ENCODE data around the gene PLA2G4E.

The PLA2G4E gene

DNA sequence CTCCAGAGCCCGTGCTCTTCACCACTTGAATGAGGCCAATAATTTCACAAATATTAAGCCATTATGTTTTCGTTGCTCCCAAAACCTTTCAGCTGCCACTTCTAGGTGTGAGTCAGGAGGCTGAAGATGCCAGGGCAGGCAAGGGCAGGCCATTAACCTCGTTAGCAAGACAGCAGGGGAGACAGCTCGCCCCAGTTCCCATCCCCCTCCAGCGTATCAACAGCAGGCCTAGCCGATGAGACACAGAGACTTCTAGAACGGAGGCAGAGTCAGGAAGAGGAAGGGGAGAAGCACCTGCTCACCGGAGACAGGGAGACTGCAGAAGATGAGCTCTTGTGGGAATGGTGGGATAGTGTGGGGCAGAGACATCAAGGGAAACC is 28.0 kb upstream of the PLA2G4E start:
- Histone ChIP-seq H3K36me3 (ENCODE audit: control insufficient read depth, insufficient read depth, low read length) (no peaks in the 10 kb centered on the region), H3K4me1 (ENCODE audit: control insufficient read depth, insufficient read depth, low read length) (peaks cover 7% of the 10 kb centered on the region; the same call in 1 of the 2 replicates), H3K4me3 (ENCODE audit: low read depth, low read length) (no peak overlapping the region), H3K9me3 (ENCODE audit: control insufficient read depth, insufficient read depth, low read length) (no peaks in the 10 kb centered on the region), H3K27ac (ENCODE audit: low read depth, low read length) (no peak overlapping the region), H3K27me3 (ENCODE audit: control insufficient read depth, insufficient read depth, low read length) (no peaks in the 10 kb centered on the region), H3K9ac (ENCODE audit: low read depth, low read length) (no peak overlapping the region)

DNA sequence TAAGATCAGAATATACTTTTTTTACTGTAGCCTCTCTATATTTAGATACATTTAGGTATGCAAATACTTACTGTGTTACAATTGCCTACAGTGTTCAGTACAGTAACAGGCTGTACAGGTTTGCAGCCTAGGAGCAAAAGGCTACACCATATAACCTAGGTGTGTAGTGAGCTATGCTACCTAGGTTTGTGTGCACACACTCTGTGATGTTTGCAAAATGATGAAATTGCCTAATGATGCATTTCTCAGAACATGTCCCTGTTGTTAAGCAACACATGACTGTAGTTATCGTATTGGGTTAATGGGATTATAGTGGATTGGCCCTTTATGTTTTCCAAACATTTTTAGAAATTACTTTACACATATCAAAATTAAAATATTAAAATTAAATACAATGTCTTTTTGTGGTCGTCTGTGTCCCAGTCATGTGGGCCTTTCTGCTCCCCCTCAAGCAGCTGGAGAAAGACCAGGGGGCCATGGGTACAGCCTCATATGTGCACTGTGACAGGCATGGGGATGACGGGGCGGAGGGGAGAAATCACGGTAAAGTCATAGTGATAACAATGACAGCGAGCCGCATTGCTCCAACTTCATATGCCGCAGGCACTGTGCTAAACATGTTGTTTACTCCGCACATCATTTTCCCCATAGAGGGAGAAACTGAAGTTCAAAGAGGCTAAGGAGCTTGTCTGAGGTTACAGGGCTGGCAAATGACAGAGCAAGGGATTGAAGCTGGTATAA is 27.4 kb upstream of the PLA2G4E start:
- Histone ChIP-seq H3K9ac (ENCODE audit: low read depth, low read length) (no peak overlapping the region), H3K36me3 (ENCODE audit: control insufficient read depth, insufficient read depth, low read length) (no peaks in the 10 kb centered on the region), H3K4me3 (ENCODE audit: low read depth, low read length) (no peak overlapping the region), H3K4me1 (ENCODE audit: control insufficient read depth, insufficient read depth, low read length) (peaks cover 7% of the 10 kb centered on the region; the same call in 1 of the 2 replicates), H3K9me3 (ENCODE audit: control insufficient read depth, insufficient read depth, low read length) (no peaks in the 10 kb centered on the region), H3K27ac (ENCODE audit: low read depth, low read length) (no peak overlapping the region), H3K27me3 (ENCODE audit: control insufficient read depth, insufficient read depth, low read length) (no peaks in the 10 kb centered on the region)

DNA sequence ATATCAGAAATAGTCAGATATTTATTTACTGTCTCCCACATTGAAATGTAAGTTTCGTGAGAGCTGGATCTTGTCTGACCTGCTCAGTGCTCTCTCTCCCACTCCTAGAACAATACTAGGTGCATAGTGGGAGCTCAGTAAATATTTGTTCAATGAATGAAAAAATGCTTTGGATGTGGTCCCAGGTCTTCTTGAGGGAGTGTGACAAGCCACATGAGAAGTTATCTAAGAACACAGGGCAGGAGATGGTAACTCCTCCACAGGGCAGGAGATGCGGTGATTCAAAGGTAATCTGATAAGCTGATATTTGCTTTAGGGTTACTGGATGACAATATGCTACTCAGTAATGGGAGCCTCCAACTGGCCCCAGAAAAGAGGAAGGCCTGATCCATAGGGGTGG is 25.8 kb upstream of the PLA2G4E start:
- Histone ChIP-seq H3K4me1 (ENCODE audit: control insufficient read depth, insufficient read depth, low read length) (peaks cover 7% of the 10 kb centered on the region; the same call in 1 of the 2 replicates), H3K9ac (ENCODE audit: low read depth, low read length) (no peak overlapping the region), H3K27ac (ENCODE audit: low read depth, low read length) (no peak overlapping the region), H3K4me3 (ENCODE audit: low read depth, low read length) (no peak overlapping the region), H3K9me3 (ENCODE audit: control insufficient read depth, insufficient read depth, low read length) (no peaks in the 10 kb centered on the region), H3K27me3 (ENCODE audit: control insufficient read depth, insufficient read depth, low read length) (no peaks in the 10 kb centered on the region), H3K36me3 (ENCODE audit: control insufficient read depth, insufficient read depth, low read length) (no peaks in the 10 kb centered on the region)

DNA sequence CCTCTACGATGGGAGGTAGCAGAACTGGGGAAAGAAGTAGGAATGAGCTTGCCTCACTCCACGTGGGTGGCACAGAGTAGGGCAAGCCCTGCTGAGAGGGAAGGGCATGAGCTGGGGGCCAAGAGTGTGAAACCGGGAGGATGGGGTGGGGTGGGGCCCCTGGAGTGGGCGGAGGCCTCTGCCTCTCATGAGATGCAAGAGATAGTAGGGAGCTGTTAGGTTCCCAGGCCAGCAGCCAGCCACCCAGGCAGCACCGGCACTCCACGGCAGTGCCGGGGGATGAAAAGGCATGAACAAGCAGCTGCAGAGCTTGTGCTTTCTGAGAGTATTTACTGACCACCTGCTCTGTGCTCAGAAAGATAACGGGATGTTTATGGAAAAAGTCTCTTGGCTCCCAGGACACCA is 24.4 kb upstream of the PLA2G4E start:
- no peaks in the 10 kb centered on the region for H3K27me3 ChIP-seq (ENCODE audit: control insufficient read depth, insufficient read depth, low read length)
- no peak overlapping the region for H3K27ac ChIP-seq (ENCODE audit: low read depth, low read length)
- peaks cover 7% of the 10 kb centered on the region; the same call in 1 of the 2 replicates for H3K4me1 ChIP-seq (ENCODE audit: control insufficient read depth, insufficient read depth, low read length)
- H3K9me3 ChIP-seq (ENCODE audit: control insufficient read depth, insufficient read depth, low read length): no peaks in the 10 kb centered on the region
- no peak overlapping the region for H3K4me3 ChIP-seq (ENCODE audit: low read depth, low read length)
- H3K9ac ChIP-seq (ENCODE audit: low read depth, low read length): no peak overlapping the region
- H3K36me3 ChIP-seq (ENCODE audit: control insufficient read depth, insufficient read depth, low read length): no peaks in the 10 kb centered on the region

DNA sequence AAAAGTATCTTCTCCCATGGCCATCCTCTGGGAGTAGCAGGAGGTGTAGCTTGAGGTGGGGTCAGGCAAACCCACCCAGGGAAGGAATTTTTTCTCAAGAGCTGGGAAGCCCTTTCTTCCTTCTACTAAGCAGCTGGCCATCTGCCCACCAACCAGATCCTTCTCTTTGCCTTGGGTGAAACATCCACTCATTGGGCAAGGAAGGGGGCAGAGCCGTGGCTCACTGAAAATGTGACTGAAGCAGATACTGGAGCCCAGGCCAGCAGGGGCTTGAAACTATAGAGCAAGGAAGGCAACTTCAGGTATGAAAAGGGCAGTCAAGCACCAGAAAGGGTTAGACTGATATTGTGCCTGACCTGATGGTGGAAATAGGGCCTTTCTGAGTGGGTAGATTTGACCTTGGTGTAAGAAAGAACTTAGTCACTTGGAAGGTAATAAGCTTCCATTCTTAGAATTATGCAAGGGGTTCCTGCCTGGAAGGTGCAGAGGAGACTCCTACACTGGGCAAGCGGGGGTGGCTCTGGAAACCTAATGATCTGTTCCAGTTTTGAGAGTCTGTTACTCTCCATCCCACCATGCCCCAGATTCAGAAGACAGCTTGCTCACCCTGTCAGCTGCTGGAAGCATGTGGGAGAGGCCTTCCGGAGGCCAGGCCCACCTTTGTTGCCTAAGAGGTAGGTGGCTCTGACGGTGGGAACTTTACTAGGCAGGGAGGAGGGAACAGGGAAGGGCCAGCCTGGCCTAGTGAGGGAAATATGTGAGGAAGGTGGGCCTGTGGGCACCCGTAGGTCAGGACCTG is 22.0 kb upstream of the PLA2G4E start:
- Histone ChIP-seq H3K9me3 (ENCODE audit: control insufficient read depth, insufficient read depth, low read length) (no peaks in the 10 kb centered on the region; the same call in 1 of the 2 replicates), H3K4me1 (ENCODE audit: control insufficient read depth, insufficient read depth, low read length) (no peaks in the 10 kb centered on the region), H3K27me3 (ENCODE audit: control insufficient read depth, insufficient read depth, low read length) (no peaks in the 10 kb centered on the region), H3K4me3 (ENCODE audit: low read depth, low read length) (no peak overlapping the region), H3K9ac (ENCODE audit: low read depth, low read length) (no peak overlapping the region), H3K27ac (ENCODE audit: low read depth, low read length) (no peak overlapping the region), H3K36me3 (ENCODE audit: control insufficient read depth, insufficient read depth, low read length) (no peaks in the 10 kb centered on the region)

DNA sequence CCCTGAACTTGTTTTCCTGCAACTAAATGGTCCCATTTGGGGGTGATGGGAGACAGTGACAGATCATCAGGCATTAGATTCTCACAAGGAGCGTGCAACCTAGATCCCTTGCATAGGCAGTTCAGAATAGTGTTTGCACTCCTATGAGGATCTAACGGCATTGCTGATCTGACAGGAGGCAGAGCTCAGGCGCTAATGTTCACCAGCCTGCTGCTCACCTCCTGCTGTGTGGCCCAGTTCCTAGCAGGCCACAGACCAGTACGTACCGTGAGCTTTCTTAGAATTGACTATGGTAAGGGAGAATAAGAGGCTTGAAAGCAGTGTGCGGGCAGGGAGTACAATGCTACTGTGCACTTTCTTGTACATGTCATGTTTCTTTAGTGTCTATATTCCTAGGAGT is 17.6 kb upstream of the PLA2G4E start:
- Histone ChIP-seq H3K27ac (ENCODE audit: low read depth, low read length) (no peak overlapping the region), H3K27me3 (ENCODE audit: control insufficient read depth, insufficient read depth, low read length) (no peaks in the 10 kb centered on the region), H3K9ac (ENCODE audit: low read depth, low read length) (no peak overlapping the region), H3K4me3 (ENCODE audit: low read depth, low read length) (no peak overlapping the region), H3K36me3 (ENCODE audit: control insufficient read depth, insufficient read depth, low read length) (no peaks in the 10 kb centered on the region), H3K9me3 (ENCODE audit: control insufficient read depth, insufficient read depth, low read length) (no peaks in the 10 kb centered on the region; the same call in 1 of the 2 replicates), H3K4me1 (ENCODE audit: control insufficient read depth, insufficient read depth, low read length) (peaks cover 11% of the 10 kb centered on the region)

DNA sequence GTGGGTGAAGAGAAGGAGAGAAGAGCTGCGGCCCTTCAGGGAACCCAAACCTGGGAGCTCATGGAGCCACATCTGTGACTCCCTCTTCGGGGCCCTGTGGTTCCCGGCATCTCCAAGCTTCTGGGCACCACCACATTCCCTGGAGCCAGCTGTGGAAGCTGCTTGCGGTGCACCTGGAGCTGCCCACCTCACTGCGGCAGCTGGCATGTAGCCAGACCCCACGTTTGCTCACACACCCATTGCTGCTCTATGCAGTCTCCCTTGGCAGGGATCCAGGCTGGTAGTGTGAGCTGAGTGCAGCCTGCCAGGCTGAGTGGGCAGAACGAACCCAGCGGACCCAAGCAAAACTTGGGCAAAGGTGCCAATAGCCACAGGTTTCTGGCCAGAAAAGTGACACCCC is 16.8 kb upstream of the PLA2G4E start:
- H3K9me3 ChIP-seq (ENCODE audit: control insufficient read depth, insufficient read depth, low read length): no peaks in the 10 kb centered on the region; the same call in 1 of the 2 replicates
- H3K4me3 ChIP-seq (ENCODE audit: low read depth, low read length): no peak overlapping the region
- no peak overlapping the region for H3K9ac ChIP-seq (ENCODE audit: low read depth, low read length)
- peaks cover 11% of the 10 kb centered on the region for H3K4me1 ChIP-seq (ENCODE audit: control insufficient read depth, insufficient read depth, low read length)
- no peaks in the 10 kb centered on the region for H3K36me3 ChIP-seq (ENCODE audit: control insufficient read depth, insufficient read depth, low read length)
- no peaks in the 10 kb centered on the region for H3K27me3 ChIP-seq (ENCODE audit: control insufficient read depth, insufficient read depth, low read length)
- no peak overlapping the region for H3K27ac ChIP-seq (ENCODE audit: low read depth, low read length)

DNA sequence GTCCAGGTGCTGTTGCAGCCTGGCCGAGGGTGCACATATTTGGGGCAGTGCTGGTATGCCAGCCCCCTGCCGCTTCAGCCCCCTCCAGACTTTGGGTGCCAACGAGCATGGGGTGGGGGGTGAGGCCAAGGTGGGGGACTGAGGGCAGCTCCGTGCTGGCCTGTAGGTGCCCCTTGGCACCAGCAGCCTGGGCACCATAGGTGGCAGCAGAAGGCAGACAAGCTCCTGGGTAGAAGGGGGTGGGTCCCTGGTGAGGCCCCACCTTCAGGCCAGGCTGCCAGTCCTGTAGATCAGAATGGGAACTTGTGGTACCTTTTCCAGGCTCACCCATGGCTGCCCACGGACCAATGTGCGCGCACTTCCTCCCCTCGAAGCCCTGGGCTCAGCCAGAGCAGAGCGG is 16.1 kb upstream of the PLA2G4E start:
- H3K4me1 ChIP-seq (ENCODE audit: control insufficient read depth, insufficient read depth, low read length): peaks cover 11% of the 10 kb centered on the region

DNA sequence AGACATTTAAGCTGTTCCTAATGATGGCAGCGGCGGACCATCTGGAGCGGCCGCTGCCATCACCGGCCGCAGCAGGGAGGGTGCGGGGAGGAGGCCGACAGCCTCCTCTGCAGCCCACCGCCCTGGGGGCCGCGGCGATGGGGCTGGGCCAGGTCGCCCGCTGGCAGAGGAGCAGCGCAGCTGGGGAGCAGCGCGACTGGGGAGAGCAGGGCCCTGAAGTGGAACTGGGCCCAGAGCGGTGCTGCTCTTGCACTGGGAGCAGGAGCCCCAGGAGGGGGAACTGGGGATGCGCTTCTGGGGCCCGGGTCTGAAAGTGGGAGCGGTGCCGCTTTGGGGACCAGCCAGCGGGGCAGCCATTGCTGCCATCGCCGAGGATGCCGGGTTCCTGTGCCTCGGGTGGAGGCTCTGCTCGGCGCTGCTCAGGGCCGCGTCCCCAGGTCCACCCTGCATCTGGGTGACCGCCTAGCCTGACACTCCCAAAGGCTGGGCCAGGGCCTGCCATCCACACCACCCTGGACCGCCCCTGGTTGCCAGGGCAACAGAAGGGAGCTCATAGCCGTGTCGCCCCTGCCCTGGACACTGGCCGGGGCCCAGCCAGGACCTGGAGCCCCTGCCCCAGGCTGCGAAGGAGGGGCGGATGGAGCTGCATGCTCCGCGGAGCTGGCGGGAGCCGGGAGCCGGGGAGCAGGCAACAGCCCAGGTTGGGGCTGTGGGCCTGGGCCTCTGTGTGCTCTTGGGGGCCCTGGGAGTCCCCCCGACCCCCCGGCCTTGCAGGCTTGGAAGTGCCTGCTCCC is 15.5 kb upstream of the PLA2G4E start:
- Histone ChIP-seq H3K27ac (ENCODE audit: low read depth, low read length) (no peak overlapping the region), H3K4me3 (ENCODE audit: low read depth, low read length) (no peak overlapping the region), H3K27me3 (ENCODE audit: control insufficient read depth, insufficient read depth, low read length) (no peaks in the 10 kb centered on the region), H3K36me3 (ENCODE audit: control insufficient read depth, insufficient read depth, low read length) (no peaks in the 10 kb centered on the region), H3K9me3 (ENCODE audit: control insufficient read depth, insufficient read depth, low read length) (no peaks in the 10 kb centered on the region; the same call in 1 of the 2 replicates), H3K4me1 (ENCODE audit: control insufficient read depth, insufficient read depth, low read length) (peaks cover 11% of the 10 kb centered on the region), H3K9ac (ENCODE audit: low read depth, low read length) (no peak overlapping the region)

More for the DNA sequence above, 16.1 kb upstream of the PLA2G4E start:
- Histone ChIP-seq H3K36me3 (ENCODE audit: control insufficient read depth, insufficient read depth, low read length) (no peaks in the 10 kb centered on the region), H3K9me3 (ENCODE audit: control insufficient read depth, insufficient read depth, low read length) (no peaks in the 10 kb centered on the region; the same call in 1 of the 2 replicates), H3K27ac (ENCODE audit: low read depth, low read length) (no peak overlapping the region), H3K27me3 (ENCODE audit: control insufficient read depth, insufficient read depth, low read length) (no peaks in the 10 kb centered on the region), H3K9ac (ENCODE audit: low read depth, low read length) (no peak overlapping the region), H3K4me3 (ENCODE audit: low read depth, low read length) (no peak overlapping the region)

DNA sequence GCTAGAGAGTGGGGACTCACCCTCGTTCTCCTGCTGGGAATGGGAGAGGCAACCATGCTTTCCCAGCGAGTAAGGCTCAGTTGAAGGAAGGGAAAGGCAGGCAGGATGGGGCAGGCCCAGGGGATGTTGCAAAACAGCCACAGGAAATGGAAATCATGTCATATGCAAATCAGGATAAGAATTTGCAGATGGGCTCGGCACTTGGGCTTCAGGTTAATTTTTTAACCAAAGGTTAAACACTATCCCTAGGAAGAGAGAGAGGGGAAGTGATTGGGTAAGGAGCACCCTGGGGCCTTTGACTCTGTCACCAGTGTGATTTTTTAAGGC is 14.6 kb upstream of the PLA2G4E start:
- peaks cover 11% of the 10 kb centered on the region for H3K4me1 ChIP-seq (ENCODE audit: control insufficient read depth, insufficient read depth, low read length)

More for the DNA sequence above, 14.6 kb upstream of the PLA2G4E start:
- Histone ChIP-seq H3K27ac (ENCODE audit: low read depth, low read length) (no peak overlapping the region), H3K36me3 (ENCODE audit: control insufficient read depth, insufficient read depth, low read length) (no peaks in the 10 kb centered on the region), H3K9ac (ENCODE audit: low read depth, low read length) (no peak overlapping the region), H3K4me3 (ENCODE audit: low read depth, low read length) (no peak overlapping the region), H3K9me3 (ENCODE audit: control insufficient read depth, insufficient read depth, low read length) (no peaks in the 10 kb centered on the region; the same call in 1 of the 2 replicates), H3K27me3 (ENCODE audit: control insufficient read depth, insufficient read depth, low read length) (no peaks in the 10 kb centered on the region)
